KMS-11 (cell line): ENCODE results near the gene LAMP5.

ENCODE experiments used
- H2AFZ ChIP-seq: fragments of 200-600 bp; sonication (generic); 2 replicates; pipeline ENCODE4 v1.6.1; 2016; ENCODE audit warnings: antibody characterized with exemption, mixed run types, low read depth
- H3K27ac ChIP-seq: fragments of 200-600 bp; sonication (generic); 2 replicates; pipeline ENCODE4 v1.6.1; 2016; ENCODE audit warnings: mild to moderate bottlenecking, mixed run types
- H3K27me3 ChIP-seq: fragments of 200-600 bp; sonication (generic); 2 replicates; pipeline ENCODE4 v1.6.1; 2017; ENCODE audit warnings: mild to moderate bottlenecking, low read depth, mixed run types, moderate library complexity; ENCODE audit not compliant: insufficient read depth
- H3K36me3 ChIP-seq: fragments of 200-600 bp; sonication (generic); 2 replicates; pipeline ENCODE4 v1.6.1; 2017; ENCODE audit warnings: mild to moderate bottlenecking, mixed run types; ENCODE audit not compliant: insufficient read depth
- H3K4me1 ChIP-seq: fragments of 200-600 bp; sonication (generic); 2 replicates; pipeline ENCODE4 v1.6.1; 2016; ENCODE audit warnings: mild to moderate bottlenecking, low read depth, mixed run types; ENCODE audit not compliant: poor library complexity, severe bottlenecking
- H3K4me2 ChIP-seq: fragments of 200-600 bp; sonication (generic); 2 replicates; pipeline ENCODE4 v1.7.0; 2016; ENCODE audit warnings: mild to moderate bottlenecking, mixed run types
- H3K4me3 ChIP-seq: fragments of 200-600 bp; sonication (generic); IDR thresholded peaks from 2 replicates; pipeline ENCODE4 v1.6.1; 2017; ENCODE audit warnings: low read depth, low read length, mixed read lengths; ENCODE audit not compliant: insufficient read depth
- H3K79me2 ChIP-seq: fragments of 200-600 bp; sonication (generic); 2 replicates; pipeline ENCODE4 v1.6.1; 2016; ENCODE audit warnings: low read depth, mixed run types; ENCODE audit not compliant: insufficient read depth
- H3K9ac ChIP-seq: fragments of 200-600 bp; sonication (generic); 2 replicates; pipeline ENCODE4 v1.6.1; 2016; ENCODE audit warnings: mild to moderate bottlenecking, mixed run types
- H4K20me1 ChIP-seq: fragments of 200-600 bp; sonication (generic); 2 replicates; pipeline ENCODE4 v1.6.1; 2016; ENCODE audit warnings: mild to moderate bottlenecking, mixed run types; ENCODE audit not compliant: insufficient read depth
- TF ChIP-seq, protein P1 (sequence below): fragments of 200-600 bp; sonication (generic); conservative IDR thresholded peaks from 2 replicates; pipeline ENCODE4 v1.6.1; 2017; ENCODE audit warnings: low read depth, mild to moderate bottlenecking, antibody characterized with exemption, low read length, moderate library complexity, mixed read lengths

Gene LAMP5

GRCh38 chr20:9476174-9476573, 38.2 kb upstream of the LAMP5 start:
- H3K9ac ChIP-seq, result no peak overlapping the region
- H3K4me2 ChIP-seq, result no peak overlapping the region
- no peaks in the 10 kb centered on the region for H3K27me3 ChIP-seq
- H3K27ac ChIP-seq, result no peak overlapping the region
- H4K20me1 ChIP-seq, result no peaks in the 10 kb centered on the region
- no peaks in the 10 kb centered on the region for H3K79me2 ChIP-seq
- no peaks in the 10 kb centered on the region for H3K4me1 ChIP-seq
- H2AFZ ChIP-seq, result no peak overlapping the region
- H3K4me3 ChIP-seq, result no peak overlapping the region
- no peaks in the 10 kb centered on the region for H3K36me3 ChIP-seq
- TF ChIP-seq, protein P1, sequence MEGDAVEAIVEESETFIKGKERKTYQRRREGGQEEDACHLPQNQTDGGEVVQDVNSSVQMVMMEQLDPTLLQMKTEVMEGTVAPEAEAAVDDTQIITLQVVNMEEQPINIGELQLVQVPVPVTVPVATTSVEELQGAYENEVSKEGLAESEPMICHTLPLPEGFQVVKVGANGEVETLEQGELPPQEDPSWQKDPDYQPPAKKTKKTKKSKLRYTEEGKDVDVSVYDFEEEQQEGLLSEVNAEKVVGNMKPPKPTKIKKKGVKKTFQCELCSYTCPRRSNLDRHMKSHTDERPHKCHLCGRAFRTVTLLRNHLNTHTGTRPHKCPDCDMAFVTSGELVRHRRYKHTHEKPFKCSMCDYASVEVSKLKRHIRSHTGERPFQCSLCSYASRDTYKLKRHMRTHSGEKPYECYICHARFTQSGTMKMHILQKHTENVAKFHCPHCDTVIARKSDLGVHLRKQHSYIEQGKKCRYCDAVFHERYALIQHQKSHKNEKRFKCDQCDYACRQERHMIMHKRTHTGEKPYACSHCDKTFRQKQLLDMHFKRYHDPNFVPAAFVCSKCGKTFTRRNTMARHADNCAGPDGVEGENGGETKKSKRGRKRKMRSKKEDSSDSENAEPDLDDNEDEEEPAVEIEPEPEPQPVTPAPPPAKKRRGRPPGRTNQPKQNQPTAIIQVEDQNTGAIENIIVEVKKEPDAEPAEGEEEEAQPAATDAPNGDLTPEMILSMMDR, result no peak

DNA sequence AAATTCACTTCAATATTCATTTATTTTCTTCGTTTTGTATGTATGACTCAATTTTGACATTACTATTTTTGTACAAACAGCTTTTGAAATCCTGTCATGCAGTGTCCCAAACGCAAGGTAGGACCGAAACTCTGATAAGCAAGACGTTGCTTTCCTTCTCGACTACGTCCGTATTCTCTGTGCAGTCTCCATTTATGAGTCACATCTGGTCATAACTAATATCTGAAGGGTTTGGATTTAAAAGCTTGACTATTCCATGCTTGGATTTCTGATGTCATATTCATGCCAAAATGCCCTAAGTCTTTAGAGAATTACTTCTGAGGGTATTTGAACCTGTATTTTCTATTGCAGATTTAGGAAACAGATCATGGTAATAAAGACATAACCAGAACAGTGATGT, 37.8 kb upstream of the LAMP5 start:
- Histone ChIP-seq H3K9ac (no peak overlapping the region), H3K4me2 (no peak overlapping the region), H4K20me1 (no peaks in the 10 kb centered on the region), H2AFZ (no peak overlapping the region), H3K79me2 (no peaks in the 10 kb centered on the region), H3K4me1 (no peaks in the 10 kb centered on the region), H3K27ac (no peak overlapping the region), H3K27me3 (no peaks in the 10 kb centered on the region), H3K36me3 (no peaks in the 10 kb centered on the region), H3K4me3 (no peak overlapping the region)
- TF ChIP-seq, protein P1, result no peak

- Histone ChIP-seq H3K9ac (no peak overlapping the region), H2AFZ (no peak overlapping the region), H3K4me3 (no peak overlapping the region), H3K36me3 (no peaks in the 10 kb centered on the region), H3K4me2 (no peak overlapping the region), H4K20me1 (no peaks in the 10 kb centered on the region), H3K79me2 (no peaks in the 10 kb centered on the region), H3K4me1 (no peaks in the 10 kb centered on the region), H3K27ac (no peak overlapping the region), H3K27me3 (no peaks in the 10 kb centered on the region)
- TF ChIP-seq, protein P1, result no peak
Observed at GRCh38 chr20:9478771-9479170, 35.6 kb upstream of the LAMP5 start.

DNA sequence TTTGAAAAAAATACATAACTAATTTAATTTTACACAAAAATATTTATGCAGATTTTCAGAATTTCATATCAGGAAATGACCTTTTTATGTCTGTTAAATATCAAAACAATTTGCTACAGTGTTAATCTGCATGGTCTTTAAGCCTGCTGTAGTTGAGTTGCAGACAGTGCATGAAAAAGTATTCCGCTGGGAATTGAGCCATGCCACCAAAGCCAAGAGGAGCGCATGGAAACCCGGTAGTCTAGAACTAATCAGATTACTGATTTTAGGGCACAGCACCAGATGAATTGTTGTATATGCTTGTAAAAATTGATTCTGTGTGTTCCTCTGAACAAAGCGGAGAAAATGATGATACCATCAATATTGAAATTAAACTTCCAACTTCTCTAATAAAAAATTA, 34.3 kb upstream of the LAMP5 start:
- Histone ChIP-seq H3K4me2 (no peak overlapping the region), H3K27ac (no peak overlapping the region), H3K27me3 (no peaks in the 10 kb centered on the region), H3K36me3 (no peaks in the 10 kb centered on the region), H4K20me1 (no peaks in the 10 kb centered on the region), H3K4me1 (no peaks in the 10 kb centered on the region), H2AFZ (no peak overlapping the region), H3K79me2 (no peaks in the 10 kb centered on the region), H3K9ac (no peak overlapping the region), H3K4me3 (no peak overlapping the region)
- TF ChIP-seq, protein P1, result no peak
